Loucy (cell line): ENCODE data around the gene NUAK1.

Experiments used
- H2AFZ ChIP-seq: fragments of 200-600 bp; sonication (generic); 2 replicates; pipeline ENCODE4 v1.6.0; 2016; ENCODE audit warnings: antibody characterized with exemption, mild to moderate bottlenecking, low read length, moderate library complexity
- H3F3A ChIP-seq: fragments of 200-600 bp; 2 replicates; pipeline ENCODE4 v1.6.0; 2016; ENCODE audit warnings: antibody characterized with exemption, low read depth, mild to moderate bottlenecking
- H3K27me3 ChIP-seq: fragments of 200-600 bp; sonication (generic); 2 replicates; pipeline ENCODE4 v1.6.1; 2014; ENCODE audit warnings: low read length, mild to moderate bottlenecking; ENCODE audit not compliant: insufficient read depth, poor library complexity, severe bottlenecking
- H3K36me3 ChIP-seq: fragments of 200-600 bp; sonication (generic); 2 replicates; pipeline ENCODE4 v1.6.1; 2016; ENCODE audit warnings: low read length; ENCODE audit not compliant: insufficient read depth
- H3K4me1 ChIP-seq: fragments of 200-600 bp; sonication (generic); 2 replicates; pipeline ENCODE4 v1.5.1; 2014; ENCODE audit warnings: low read length, mild to moderate bottlenecking; ENCODE audit not compliant: insufficient read depth, poor library complexity, severe bottlenecking
- H3K4me2 ChIP-seq: fragments of 200-600 bp; sonication (generic); 2 replicates; pipeline ENCODE4 v1.6.0; 2014; ENCODE audit warnings: antibody characterized with exemption, low read length, low read depth, mild to moderate bottlenecking; ENCODE audit not compliant: poor library complexity, severe bottlenecking
- H3K4me3 ChIP-seq: fragments of 200-600 bp; sonication (generic); 2 replicates; pipeline ENCODE4 v1.5.1; 2014; ENCODE audit warnings: low read length, mild to moderate bottlenecking, mixed read lengths; ENCODE audit not compliant: poor library complexity, severe bottlenecking
- H3K79me2 ChIP-seq: fragments of 200-600 bp; sonication (generic); 2 replicates; pipeline ENCODE4 v1.6.1; 2014; ENCODE audit warnings: low read length; ENCODE audit not compliant: insufficient read depth
- H3K9ac ChIP-seq: fragments of 200-600 bp; sonication (generic); 2 replicates; pipeline ENCODE4 v1.6.0; 2014; ENCODE audit warnings: mild to moderate bottlenecking, low read depth, low read length, moderate library complexity; ENCODE audit not compliant: poor library complexity, severe bottlenecking
- H3K9me2 ChIP-seq: fragments of 200-600 bp; sonication (generic); replicated peaks from 2 replicates; pipeline ENCODE4 v1.6.1; 2016; ENCODE audit warnings: low read depth, low read length, mixed read lengths
- H3K9me3 ChIP-seq: fragments of 200-600 bp; sonication (generic); 2 replicates; pipeline ENCODE4 v1.6.1; 2014; ENCODE audit warnings: mild to moderate bottlenecking, antibody characterized with exemption, low read length, low read depth; ENCODE audit not compliant: insufficient read depth
- H4K20me1 ChIP-seq: fragments of 200-600 bp; sonication (generic); 2 replicates; pipeline ENCODE4 v1.6.0; 2014; ENCODE audit warnings: antibody characterized with exemption, low read length, mild to moderate bottlenecking; ENCODE audit not compliant: insufficient read depth, poor library complexity, severe bottlenecking
- EZH2phosphoT487 ChIP-seq: fragments of 200-600 bp; IDR thresholded peaks from 2 replicates; pipeline ENCODE4 v1.6.1; 2018; ENCODE audit warnings: antibody characterized with exemption, mild to moderate bottlenecking, moderate library complexity, borderline replicate concordance
- TF ChIP-seq, protein P1 (sequence below): fragments of 200-600 bp; sonication (generic); conservative IDR thresholded peaks from 2 replicates; pipeline ENCODE4 v1.5.1; 2014; ENCODE audit warnings: mild to moderate bottlenecking, antibody characterized with exemption, low read length

Gene NUAK1

DNA sequence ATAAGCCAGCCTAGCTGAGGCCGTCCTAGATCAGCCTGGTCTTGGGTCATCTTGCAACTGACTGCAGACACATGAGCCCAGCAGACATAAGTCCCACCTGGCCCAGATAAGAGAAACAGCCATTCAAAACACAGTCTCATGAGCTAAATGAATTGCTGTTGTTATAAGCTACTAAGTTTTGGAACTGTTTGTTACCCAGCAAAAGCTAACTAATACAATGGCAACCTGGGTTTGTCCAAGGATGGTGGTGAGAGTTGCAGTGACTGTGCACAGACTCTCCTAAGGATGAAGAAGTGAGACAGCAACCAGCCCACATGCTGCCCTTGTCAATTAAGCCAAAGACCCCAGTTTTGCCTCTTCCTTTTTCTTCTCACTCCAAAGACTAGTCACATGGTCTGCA, 22.2 kb upstream of the NUAK1 start:
- no peaks in the 10 kb centered on the region for H3K9me3 ChIP-seq
- no peak overlapping the region for H3K4me2 ChIP-seq
- no peaks in the 10 kb centered on the region for H4K20me1 ChIP-seq
- no peaks in the 10 kb centered on the region for H3K27me3 ChIP-seq
- no peaks in the 10 kb centered on the region for H3K9me2 ChIP-seq
- no peak overlapping the region for H3K4me3 ChIP-seq
- no peaks in the 10 kb centered on the region for H3K79me2 ChIP-seq
- no peaks in the 10 kb centered on the region for H3K4me1 ChIP-seq
- H3K9ac ChIP-seq = no peak overlapping the region
- no peaks in the 10 kb centered on the region for H3K36me3 ChIP-seq
- H3F3A ChIP-seq = no peaks in the 10 kb centered on the region
- TF ChIP-seq, protein P1, sequence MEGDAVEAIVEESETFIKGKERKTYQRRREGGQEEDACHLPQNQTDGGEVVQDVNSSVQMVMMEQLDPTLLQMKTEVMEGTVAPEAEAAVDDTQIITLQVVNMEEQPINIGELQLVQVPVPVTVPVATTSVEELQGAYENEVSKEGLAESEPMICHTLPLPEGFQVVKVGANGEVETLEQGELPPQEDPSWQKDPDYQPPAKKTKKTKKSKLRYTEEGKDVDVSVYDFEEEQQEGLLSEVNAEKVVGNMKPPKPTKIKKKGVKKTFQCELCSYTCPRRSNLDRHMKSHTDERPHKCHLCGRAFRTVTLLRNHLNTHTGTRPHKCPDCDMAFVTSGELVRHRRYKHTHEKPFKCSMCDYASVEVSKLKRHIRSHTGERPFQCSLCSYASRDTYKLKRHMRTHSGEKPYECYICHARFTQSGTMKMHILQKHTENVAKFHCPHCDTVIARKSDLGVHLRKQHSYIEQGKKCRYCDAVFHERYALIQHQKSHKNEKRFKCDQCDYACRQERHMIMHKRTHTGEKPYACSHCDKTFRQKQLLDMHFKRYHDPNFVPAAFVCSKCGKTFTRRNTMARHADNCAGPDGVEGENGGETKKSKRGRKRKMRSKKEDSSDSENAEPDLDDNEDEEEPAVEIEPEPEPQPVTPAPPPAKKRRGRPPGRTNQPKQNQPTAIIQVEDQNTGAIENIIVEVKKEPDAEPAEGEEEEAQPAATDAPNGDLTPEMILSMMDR = no peak
- TF ChIP-seq EZH2phosphoT487 = no peak
- no peak overlapping the region for H2AFZ ChIP-seq

DNA sequence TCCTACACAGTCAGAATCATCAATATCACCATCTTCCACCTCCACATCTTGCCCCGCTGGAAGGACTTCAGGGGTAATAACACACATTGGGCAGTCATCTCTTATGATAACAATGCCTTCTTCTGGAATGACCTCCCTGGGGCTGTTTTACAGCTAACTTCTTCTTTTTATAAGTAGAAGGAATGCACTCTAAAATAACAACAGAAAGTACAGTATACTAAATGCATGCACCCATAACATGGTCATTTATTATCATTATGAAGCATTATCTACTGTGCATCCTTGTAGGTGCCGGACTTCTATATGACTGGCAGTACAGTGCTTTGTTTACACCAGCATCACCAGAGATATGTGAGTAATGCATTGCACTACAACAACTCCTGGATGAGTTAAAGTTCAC, 19.0 kb upstream of the NUAK1 start:
- Histone ChIP-seq H3K4me3 (no peak overlapping the region), H3K79me2 (no peaks in the 10 kb centered on the region)
- no peak for TF ChIP-seq EZH2phosphoT487
- TF ChIP-seq, protein P1 = no peak

DNA sequence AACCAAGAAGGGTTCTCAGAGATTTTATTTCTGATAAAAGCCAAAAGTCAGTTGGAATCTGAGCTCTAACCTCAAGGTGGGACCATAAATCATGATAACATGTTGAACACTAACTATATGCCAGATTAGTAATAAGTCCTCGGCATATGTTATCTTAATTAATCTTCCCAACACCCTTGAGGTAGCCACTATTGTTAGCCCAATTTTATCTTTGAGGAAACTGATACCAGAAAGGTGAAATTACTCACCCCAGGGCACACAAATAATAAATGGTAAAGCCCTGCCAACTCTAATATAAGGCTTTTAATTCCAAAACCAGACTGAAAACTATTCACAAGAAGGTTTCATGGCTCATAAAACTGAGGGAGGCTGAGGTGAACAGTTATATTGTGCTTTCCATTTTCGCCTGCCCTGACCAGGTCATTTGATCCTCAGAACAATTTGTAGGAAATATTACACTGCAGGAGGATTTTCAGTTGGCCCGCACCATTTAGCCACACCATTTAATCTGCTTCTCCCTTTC, 16.1 kb upstream of the NUAK1 start:
- no peak overlapping the region for H3K9ac ChIP-seq
- no peaks in the 10 kb centered on the region for H3K4me1 ChIP-seq
- H3K27me3 ChIP-seq = no peaks in the 10 kb centered on the region
- no peak overlapping the region for H3K4me3 ChIP-seq
- TF ChIP-seq EZH2phosphoT487 = no peak
- TF ChIP-seq, protein P1 = no peak
- H3K9me2 ChIP-seq = no peaks in the 10 kb centered on the region
- no peaks in the 10 kb centered on the region for H3K9me3 ChIP-seq
- H3K36me3 ChIP-seq = no peaks in the 10 kb centered on the region
- H2AFZ ChIP-seq = no peak overlapping the region
- H3K79me2 ChIP-seq = no peaks in the 10 kb centered on the region
- no peaks in the 10 kb centered on the region for H4K20me1 ChIP-seq
- no peaks in the 10 kb centered on the region for H3F3A ChIP-seq
- no peak overlapping the region for H3K4me2 ChIP-seq

More for the DNA sequence above, 19.0 kb upstream of the NUAK1 start:
- Histone ChIP-seq H2AFZ (no peak overlapping the region), H3K27me3 (no peaks in the 10 kb centered on the region), H3K9me3 (no peaks in the 10 kb centered on the region), H3K9me2 (no peaks in the 10 kb centered on the region), H3K4me2 (no peak overlapping the region), H3K4me1 (no peaks in the 10 kb centered on the region), H3K36me3 (no peaks in the 10 kb centered on the region), H4K20me1 (no peaks in the 10 kb centered on the region), H3K9ac (no peak overlapping the region), H3F3A (no peaks in the 10 kb centered on the region)
